ENCODE data around the gene LYZL4. TPM values are rescaled to one million over a fixed set of nuclear protein-coding genes. Genes with fewer than 3 reads are reported as not detected.

Gene LYZL4
- total RNA-seq, 1 donor from 2014 or later = not detected

DNA sequence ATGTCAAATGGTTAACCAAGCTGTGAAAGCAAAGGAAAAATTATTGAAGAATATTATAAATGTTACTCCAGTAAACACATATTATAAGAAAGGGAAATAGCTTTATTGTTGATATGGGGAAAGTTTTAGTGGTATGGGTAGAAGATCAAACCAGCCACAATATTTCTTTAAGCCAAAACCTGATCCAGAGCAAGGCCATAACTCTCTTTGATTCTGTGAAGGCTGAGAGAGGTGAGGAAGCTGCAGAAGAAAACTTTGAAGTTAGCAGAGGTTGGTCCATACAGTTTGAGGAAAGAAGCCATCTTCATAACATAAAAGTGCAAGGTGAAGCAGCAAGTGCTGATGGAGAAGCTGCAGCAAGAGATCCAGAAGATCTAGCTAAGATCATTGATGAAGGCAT lies 54.8 kb downstream of the LYZL4 start:
- peaks cover 25% of the 10 kb centered on the region for H3K27me3 Mint-ChIP-seq (ENCODE audit: low read depth)
- no peak for DNase-seq (ENCODE audit: low read depth, low spot score)
- no peaks in the 10 kb centered on the region for H3K4me1 Mint-ChIP-seq
- H3K36me3 Mint-ChIP-seq (ENCODE audit: low read depth) = no peaks in the 10 kb centered on the region
- no peak overlapping the region for H3K27ac Mint-ChIP-seq (ENCODE audit: unreplicated experiment)
- TF ChIP-seq, protein P1, sequence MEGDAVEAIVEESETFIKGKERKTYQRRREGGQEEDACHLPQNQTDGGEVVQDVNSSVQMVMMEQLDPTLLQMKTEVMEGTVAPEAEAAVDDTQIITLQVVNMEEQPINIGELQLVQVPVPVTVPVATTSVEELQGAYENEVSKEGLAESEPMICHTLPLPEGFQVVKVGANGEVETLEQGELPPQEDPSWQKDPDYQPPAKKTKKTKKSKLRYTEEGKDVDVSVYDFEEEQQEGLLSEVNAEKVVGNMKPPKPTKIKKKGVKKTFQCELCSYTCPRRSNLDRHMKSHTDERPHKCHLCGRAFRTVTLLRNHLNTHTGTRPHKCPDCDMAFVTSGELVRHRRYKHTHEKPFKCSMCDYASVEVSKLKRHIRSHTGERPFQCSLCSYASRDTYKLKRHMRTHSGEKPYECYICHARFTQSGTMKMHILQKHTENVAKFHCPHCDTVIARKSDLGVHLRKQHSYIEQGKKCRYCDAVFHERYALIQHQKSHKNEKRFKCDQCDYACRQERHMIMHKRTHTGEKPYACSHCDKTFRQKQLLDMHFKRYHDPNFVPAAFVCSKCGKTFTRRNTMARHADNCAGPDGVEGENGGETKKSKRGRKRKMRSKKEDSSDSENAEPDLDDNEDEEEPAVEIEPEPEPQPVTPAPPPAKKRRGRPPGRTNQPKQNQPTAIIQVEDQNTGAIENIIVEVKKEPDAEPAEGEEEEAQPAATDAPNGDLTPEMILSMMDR (conservative IDR thresholded peaks at IDR 0.05) = no peak
- no peaks in the 10 kb centered on the region for H3K9me3 Mint-ChIP-seq
- H3K4me3 Mint-ChIP-seq = no peak overlapping the region

DNA sequence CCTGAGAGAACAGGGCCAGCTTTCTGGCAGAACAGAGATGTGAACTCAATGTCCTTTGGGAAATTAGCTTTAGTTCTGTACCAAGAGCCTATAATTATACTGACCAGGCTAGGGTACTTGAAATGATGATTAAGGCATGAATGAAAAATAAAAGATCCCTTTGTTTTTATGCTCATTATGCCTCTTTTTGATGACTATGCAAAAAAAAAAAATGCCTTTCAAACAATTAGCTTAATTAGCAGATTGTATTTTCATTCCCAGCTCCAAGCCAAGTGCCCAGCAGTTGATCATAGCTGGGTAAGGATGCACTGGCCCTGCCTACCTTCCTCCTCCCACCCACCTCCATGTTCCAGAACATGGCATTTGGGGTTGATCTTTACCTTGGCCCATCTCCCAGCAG lies 56.8 kb downstream of the LYZL4 start:
- no peak overlapping the region for H3K27ac Mint-ChIP-seq (ENCODE audit: unreplicated experiment)
- H3K27me3 Mint-ChIP-seq (ENCODE audit: low read depth) = peaks cover 25% of the 10 kb centered on the region

DNA sequence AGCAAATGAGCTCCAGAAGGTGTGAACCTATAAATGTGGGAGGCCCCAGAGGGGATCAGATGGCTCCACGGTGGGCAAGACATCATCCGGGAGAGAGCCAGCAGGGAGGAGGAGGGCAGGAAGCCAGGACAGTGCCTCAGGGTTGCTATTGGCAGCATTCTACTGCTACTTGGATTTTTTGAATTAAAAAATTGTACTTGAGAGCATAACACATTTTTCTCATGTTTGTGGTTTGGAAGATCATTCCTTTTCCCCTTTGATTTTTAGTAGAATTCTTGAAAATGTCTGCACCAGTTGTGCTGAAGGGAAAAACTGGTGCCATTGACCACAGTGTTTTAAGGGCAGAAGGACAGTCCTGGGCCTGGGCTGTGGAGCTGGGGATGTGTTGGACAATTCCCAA lies 59.2 kb downstream of the LYZL4 start:
- DNase-seq (ENCODE audit: low read depth, low spot score) = no peak
- TF ChIP-seq, protein P1 (conservative IDR thresholded peaks at IDR 0.05) = no peak
- H3K27me3 Mint-ChIP-seq (ENCODE audit: low read depth) = peaks cover 18% of the 10 kb centered on the region
- no peaks in the 10 kb centered on the region for H3K36me3 Mint-ChIP-seq (ENCODE audit: low read depth)
- H3K4me3 Mint-ChIP-seq = no peak overlapping the region
- H3K9me3 Mint-ChIP-seq = no peaks in the 10 kb centered on the region
- H3K4me1 Mint-ChIP-seq = no peaks in the 10 kb centered on the region
- H3K27ac Mint-ChIP-seq (ENCODE audit: unreplicated experiment) = no peak overlapping the region

More for the DNA sequence above, 56.8 kb downstream of the LYZL4 start:
- H3K4me1 Mint-ChIP-seq = no peaks in the 10 kb centered on the region
- TF ChIP-seq, protein P1 (conservative IDR thresholded peaks at IDR 0.05) = no peak
- no peaks in the 10 kb centered on the region for H3K9me3 Mint-ChIP-seq
- H3K36me3 Mint-ChIP-seq (ENCODE audit: low read depth) = no peaks in the 10 kb centered on the region
- no peak for DNase-seq (ENCODE audit: low read depth, low spot score)
- H3K4me3 Mint-ChIP-seq = no peak overlapping the region

DNA sequence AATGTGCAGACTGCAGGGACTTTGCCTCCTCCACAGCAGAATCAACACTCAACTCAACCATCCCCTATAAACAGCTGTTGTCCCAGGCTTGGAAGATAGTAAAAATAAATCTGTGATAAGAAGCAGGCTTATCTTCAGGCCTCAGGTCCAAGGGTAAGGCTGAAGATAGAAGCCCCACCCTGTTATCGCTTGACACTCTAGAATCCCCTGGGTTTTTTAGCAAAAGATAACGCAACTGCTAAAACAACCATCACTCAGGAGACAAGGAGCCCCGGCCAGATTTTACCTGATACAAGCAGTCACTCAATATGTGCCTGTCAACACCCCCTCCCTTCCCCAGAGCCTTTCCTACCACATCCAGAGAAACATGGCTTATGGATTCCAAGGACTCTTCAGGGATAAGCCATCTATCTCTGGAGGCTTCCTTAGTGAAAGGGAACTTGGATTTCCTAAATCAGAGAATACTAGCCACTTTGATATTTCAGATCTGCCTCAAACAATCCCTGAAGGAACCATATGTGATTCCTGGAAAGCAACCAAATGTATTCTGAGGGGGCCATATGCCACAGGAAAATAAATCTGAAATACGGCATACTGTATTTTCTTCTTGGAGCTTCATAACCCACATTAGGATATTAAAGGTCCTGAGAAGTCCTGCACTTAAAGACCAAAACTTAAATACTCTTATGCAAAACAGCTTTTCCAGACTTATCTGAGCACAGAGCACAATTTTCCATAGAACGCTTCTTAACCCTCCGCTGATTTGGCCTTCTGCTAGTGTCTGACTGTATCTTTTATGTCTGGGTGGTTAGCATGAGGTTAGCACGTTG lies 60.4 kb downstream of the LYZL4 start:
- no peak for DNase-seq (ENCODE audit: low read depth, low spot score)
- Mint-ChIP-seq H3K27ac (ENCODE audit: unreplicated experiment) (no peak overlapping the region), H3K4me1 (no peaks in the 10 kb centered on the region), H3K4me3 (no peak overlapping the region), H3K27me3 (ENCODE audit: low read depth) (peaks cover 12% of the 10 kb centered on the region), H3K9me3 (no peaks in the 10 kb centered on the region), H3K36me3 (ENCODE audit: low read depth) (no peaks in the 10 kb centered on the region)
- TF ChIP-seq, protein P1 (conservative IDR thresholded peaks at IDR 0.05) = no peak

DNA sequence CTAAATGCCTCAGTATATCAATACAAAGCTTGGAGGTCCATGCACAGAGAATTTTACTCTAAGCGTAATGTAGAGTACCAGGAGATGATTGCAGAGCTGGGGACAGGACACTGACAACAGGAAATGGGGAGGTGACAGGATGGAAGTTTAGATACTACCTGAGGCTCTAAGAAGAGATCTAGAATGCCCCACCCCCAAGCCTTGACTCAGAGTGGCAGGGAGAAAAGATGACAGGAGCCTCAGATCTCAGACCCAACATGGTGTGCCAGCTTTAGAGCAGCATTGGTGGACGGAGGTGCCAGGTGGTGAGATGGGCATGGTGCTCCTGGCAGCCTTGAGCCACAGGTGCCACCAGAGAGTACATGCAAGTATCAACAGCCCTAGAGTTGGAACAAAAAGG lies 62.5 kb downstream of the LYZL4 start:
- no peak for DNase-seq (ENCODE audit: low read depth, low spot score)
- TF ChIP-seq, protein P1 (conservative IDR thresholded peaks at IDR 0.05) = no peak
- no peaks in the 10 kb centered on the region for H3K4me1 Mint-ChIP-seq
- peaks cover 8% of the 10 kb centered on the region for H3K27me3 Mint-ChIP-seq (ENCODE audit: low read depth)
- H3K27ac Mint-ChIP-seq (ENCODE audit: unreplicated experiment) = no peak overlapping the region
- H3K9me3 Mint-ChIP-seq = no peaks in the 10 kb centered on the region
- no peaks in the 10 kb centered on the region for H3K36me3 Mint-ChIP-seq (ENCODE audit: low read depth)
- H3K4me3 Mint-ChIP-seq = no peak overlapping the region

Other genes starting within 250 kb of the LYZL4 start
- not detected in 2 replicates for gene CCK, start 144.4 kb downstream of the LYZL4 start, total RNA-seq
- 0.63 TPM in 1 of 2 replicates, not detected in the other for gene VIPR1, start 92.0 kb upstream of the LYZL4 start, total RNA-seq
- 46.6 and 47.8 TPM in 2 replicates for gene SEC22C, start 171.4 kb upstream of the LYZL4 start, total RNA-seq
- gene SS18L2, start 180.2 kb upstream of the LYZL4 start, total RNA-seq = 50.4 and 50.5 TPM in 2 replicates
- 95.0 and 95.2 TPM in 2 replicates for gene NKTR, start 190.1 kb upstream of the LYZL4 start, total RNA-seq
- 6.6 and 7.3 TPM in 2 replicates for gene ZBTB47, start 243.1 kb upstream of the LYZL4 start, total RNA-seq